Measurements from ENCODE around the gene F2RL3. TPM values are rescaled to one million over a fixed set of nuclear protein-coding genes. Genes with fewer than 3 reads are reported as not detected.

The F2RL3 gene
- total RNA-seq, 6 experiments from 2014 or later = not detected

DNA sequence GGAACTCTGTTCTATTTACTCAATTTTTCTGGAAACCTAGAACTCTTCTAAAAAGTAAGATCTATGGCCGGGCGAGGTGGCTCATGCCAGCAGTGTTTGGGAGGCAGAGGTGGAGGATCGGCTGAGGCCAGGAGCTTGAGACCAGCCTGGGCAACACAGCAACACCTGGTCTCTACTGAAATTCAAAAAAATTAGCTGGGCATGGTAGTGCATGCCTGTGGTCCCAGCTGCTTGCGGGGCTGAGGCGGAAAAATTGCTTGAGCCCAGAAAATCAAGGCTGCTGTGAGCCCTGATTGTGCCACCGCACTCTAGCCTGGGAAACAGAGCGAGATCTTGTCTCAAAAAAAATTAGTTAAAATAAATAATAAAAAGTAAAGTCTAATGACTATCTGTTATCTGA, 28.6 kb downstream of the F2RL3 start:
- peaks cover 24% of the 10 kb centered on the region for H3K9me3 Mint-ChIP-seq
- no peak overlapping the region for H3K27ac Mint-ChIP-seq
- H3K4me1 Mint-ChIP-seq (ENCODE audit: low read depth) = peaks cover 4% of the 10 kb centered on the region; the same call in 1 of the 2 replicates
- DNase-seq = no peak
- H3K36me3 Mint-ChIP-seq (ENCODE audit: low read depth) = peaks cover 15% of the 10 kb centered on the region
- TF ChIP-seq, protein P1, sequence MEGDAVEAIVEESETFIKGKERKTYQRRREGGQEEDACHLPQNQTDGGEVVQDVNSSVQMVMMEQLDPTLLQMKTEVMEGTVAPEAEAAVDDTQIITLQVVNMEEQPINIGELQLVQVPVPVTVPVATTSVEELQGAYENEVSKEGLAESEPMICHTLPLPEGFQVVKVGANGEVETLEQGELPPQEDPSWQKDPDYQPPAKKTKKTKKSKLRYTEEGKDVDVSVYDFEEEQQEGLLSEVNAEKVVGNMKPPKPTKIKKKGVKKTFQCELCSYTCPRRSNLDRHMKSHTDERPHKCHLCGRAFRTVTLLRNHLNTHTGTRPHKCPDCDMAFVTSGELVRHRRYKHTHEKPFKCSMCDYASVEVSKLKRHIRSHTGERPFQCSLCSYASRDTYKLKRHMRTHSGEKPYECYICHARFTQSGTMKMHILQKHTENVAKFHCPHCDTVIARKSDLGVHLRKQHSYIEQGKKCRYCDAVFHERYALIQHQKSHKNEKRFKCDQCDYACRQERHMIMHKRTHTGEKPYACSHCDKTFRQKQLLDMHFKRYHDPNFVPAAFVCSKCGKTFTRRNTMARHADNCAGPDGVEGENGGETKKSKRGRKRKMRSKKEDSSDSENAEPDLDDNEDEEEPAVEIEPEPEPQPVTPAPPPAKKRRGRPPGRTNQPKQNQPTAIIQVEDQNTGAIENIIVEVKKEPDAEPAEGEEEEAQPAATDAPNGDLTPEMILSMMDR (IDR thresholded peaks at IDR 0.05) = no peak
- H3K4me3 Mint-ChIP-seq = no peak overlapping the region
- H3K27me3 Mint-ChIP-seq (ENCODE audit: insufficient read depth) = peaks cover 29% of the 10 kb centered on the region

DNA sequence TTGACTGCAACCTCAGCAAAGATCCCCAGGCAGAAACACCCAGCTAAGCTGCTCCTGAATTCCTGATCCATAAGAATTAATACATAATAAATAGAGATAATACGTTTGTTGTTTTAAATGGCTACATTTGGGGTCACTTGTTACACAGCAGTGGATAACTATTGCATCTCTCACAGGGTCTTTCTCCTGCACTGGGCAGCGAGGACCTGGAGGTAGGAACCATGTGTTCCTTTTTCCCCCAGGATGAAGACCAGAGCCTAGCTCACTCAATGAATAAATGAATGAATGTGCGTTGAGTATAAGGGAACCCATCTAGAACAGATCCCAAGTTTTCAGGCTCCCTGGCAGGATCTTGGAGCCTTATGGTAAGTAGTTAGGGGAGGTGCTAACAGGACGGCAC, 30.7 kb downstream of the F2RL3 start:
- no peak for DNase-seq
- peaks cover 35% of the 10 kb centered on the region for H3K27me3 Mint-ChIP-seq (ENCODE audit: insufficient read depth)
- no peak overlapping the region for H3K27ac Mint-ChIP-seq
- TF ChIP-seq, protein P1 (IDR thresholded peaks at IDR 0.05) = no peak
- H3K36me3 Mint-ChIP-seq (ENCODE audit: low read depth) = peaks cover 4% of the 10 kb centered on the region; the same call in 1 of the 2 replicates
- H3K4me1 Mint-ChIP-seq (ENCODE audit: low read depth) = peaks cover 4% of the 10 kb centered on the region; the same call in 1 of the 2 replicates
- H3K9me3 Mint-ChIP-seq = peaks cover 3% of the 10 kb centered on the region; the same call in 1 of the 2 replicates
- H3K4me3 Mint-ChIP-seq = no peak overlapping the region

DNA sequence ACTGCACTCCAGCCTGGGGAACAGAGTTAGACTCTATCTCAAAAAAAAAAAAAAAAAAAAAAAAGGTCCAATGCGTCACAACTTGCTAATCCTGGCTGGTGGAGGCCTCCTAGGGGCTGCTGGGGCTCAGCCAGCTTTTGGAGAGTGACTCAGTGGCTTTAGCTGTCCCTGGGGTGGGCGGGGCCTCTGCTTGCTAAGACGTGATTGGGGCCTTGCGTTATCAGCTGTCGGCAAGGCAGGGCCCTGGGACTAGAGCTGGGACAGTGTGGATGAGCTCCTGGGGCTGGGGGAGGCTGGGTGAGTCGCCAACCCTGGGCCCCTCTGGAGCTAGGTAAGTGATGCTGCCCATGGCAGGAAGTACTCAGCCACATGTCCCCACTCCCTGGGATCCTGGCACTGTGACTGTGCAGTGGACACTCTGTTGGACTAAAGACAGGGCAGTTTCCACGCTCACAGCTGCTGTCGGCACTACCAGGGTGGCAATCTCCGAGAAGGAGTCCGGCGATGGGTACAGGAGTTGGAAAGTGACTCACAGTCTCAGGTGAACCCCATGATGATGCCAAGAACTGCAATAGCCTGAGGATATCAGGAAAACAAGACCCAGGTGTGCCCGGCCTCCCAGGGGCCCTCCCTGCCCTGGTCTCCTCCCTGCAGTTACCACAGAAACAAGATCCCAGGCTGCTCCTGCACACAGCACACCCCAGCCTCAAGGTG, 32.2 kb downstream of the F2RL3 start:
- Mint-ChIP-seq H3K9me3 (peaks cover 13% of the 10 kb centered on the region), H3K27ac (no peak overlapping the region), H3K4me3 (no peak overlapping the region), H3K36me3 (ENCODE audit: low read depth) (peaks cover 8% of the 10 kb centered on the region; the same call in 1 of the 2 replicates), H3K4me1 (ENCODE audit: low read depth) (peaks cover 4% of the 10 kb centered on the region; the same call in 1 of the 2 replicates), H3K27me3 (ENCODE audit: insufficient read depth) (peaks cover 35% of the 10 kb centered on the region)
- TF ChIP-seq, protein P1 (IDR thresholded peaks at IDR 0.05) = no peak
- peak; percentile 83 for DNase-seq

DNA sequence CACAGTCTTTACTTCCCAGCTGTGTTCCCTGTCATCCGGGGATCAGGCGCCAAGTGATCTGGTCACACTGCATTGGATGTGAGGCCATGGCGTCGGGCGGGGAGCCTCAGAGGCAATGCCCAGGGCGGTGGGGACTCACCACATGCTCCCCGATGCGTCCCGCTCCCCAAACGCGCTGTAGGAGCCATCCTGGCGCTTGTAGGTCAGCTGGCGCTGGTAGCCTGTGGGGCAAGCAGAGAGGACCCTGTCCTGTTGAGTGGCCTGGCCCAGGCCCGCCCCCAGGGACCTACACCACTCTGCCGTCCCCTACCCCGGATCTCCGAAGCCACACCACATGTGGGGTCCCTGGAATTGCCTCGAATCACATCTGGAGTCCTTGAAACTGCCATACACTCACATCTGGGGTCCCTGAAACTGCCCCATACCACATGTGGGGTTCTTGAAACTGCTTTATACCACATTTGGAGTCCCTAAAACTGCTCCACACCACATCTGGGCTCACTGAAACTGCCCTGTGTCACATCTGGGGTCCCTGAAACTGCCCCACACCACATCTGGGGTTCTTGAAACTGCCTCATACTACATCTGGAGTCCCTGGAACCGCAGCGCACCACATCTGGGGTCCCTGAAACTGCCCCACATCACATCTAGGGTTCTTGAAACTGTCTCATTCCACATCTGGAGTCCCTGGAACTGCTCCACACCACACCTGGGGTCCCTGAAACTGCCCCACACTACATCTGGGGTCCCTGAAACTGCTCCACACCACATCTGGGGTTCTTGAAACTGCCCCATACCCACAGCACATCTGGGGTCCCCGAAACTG, 33.2 kb downstream of the F2RL3 start:
- H3K4me3 Mint-ChIP-seq = no peak overlapping the region
- H3K9me3 Mint-ChIP-seq = peaks cover 19% of the 10 kb centered on the region
- peaks cover 8% of the 10 kb centered on the region; the same call in 1 of the 2 replicates for H3K36me3 Mint-ChIP-seq (ENCODE audit: low read depth)
- H3K27ac Mint-ChIP-seq = no peak overlapping the region
- peaks cover 35% of the 10 kb centered on the region for H3K27me3 Mint-ChIP-seq (ENCODE audit: insufficient read depth)
- peaks cover 4% of the 10 kb centered on the region; the same call in 1 of the 2 replicates for H3K4me1 Mint-ChIP-seq (ENCODE audit: low read depth)
- no peak for DNase-seq
- TF ChIP-seq, protein P1 (IDR thresholded peaks at IDR 0.05) = no peak

GRCh38 chr19:16922592-16922934, 33.8 kb downstream of the F2RL3 start:
- no peak for DNase-seq
- Mint-ChIP-seq H3K4me1 (ENCODE audit: low read depth) (peaks cover 4% of the 10 kb centered on the region; the same call in 1 of the 2 replicates), H3K36me3 (ENCODE audit: low read depth) (peaks cover 8% of the 10 kb centered on the region; the same call in 1 of the 2 replicates), H3K9me3 (peaks cover 20% of the 10 kb centered on the region), H3K4me3 (no peak overlapping the region), H3K27me3 (ENCODE audit: insufficient read depth) (peaks cover 31% of the 10 kb centered on the region), H3K27ac (no peak overlapping the region)
- TF ChIP-seq, protein P1 (IDR thresholded peaks at IDR 0.05) = no peak

Data from HFFc6 (cell line).